ENCODE measurements around the gene SEPTIN11. TPM values are rescaled to one million over a fixed set of nuclear protein-coding genes. Genes with fewer than 3 reads are reported as not detected.

Gene SEPTIN11
- total and polyA plus RNA-seq, 9 of the 15 experiments (the other 6 are each of a cell fraction or from before 2014, with no cell fraction given): 25.7 to 142 (median 84.3) TPM

DNA sequence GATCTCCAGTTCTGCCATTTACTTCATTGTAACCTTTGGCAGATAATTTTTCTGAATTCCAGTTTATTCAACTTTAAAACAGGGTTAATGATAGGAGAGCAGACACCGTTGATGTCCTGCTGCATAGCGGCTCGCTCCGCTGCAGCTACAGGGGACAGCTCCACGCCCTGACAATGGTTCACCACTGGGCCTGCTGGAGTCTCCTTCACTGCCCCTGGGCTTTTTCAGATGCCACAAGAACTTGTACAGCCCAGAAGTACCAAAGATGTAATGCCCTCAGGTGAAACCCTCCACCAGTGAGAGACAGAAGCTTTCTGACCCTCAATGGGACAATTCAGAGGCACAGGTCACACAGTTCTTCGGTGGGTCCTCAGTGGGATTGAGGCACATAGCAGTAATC is 22.7 kb upstream of the SEPTIN11 start (continued):
- TF ChIP-seq, protein P1, sequence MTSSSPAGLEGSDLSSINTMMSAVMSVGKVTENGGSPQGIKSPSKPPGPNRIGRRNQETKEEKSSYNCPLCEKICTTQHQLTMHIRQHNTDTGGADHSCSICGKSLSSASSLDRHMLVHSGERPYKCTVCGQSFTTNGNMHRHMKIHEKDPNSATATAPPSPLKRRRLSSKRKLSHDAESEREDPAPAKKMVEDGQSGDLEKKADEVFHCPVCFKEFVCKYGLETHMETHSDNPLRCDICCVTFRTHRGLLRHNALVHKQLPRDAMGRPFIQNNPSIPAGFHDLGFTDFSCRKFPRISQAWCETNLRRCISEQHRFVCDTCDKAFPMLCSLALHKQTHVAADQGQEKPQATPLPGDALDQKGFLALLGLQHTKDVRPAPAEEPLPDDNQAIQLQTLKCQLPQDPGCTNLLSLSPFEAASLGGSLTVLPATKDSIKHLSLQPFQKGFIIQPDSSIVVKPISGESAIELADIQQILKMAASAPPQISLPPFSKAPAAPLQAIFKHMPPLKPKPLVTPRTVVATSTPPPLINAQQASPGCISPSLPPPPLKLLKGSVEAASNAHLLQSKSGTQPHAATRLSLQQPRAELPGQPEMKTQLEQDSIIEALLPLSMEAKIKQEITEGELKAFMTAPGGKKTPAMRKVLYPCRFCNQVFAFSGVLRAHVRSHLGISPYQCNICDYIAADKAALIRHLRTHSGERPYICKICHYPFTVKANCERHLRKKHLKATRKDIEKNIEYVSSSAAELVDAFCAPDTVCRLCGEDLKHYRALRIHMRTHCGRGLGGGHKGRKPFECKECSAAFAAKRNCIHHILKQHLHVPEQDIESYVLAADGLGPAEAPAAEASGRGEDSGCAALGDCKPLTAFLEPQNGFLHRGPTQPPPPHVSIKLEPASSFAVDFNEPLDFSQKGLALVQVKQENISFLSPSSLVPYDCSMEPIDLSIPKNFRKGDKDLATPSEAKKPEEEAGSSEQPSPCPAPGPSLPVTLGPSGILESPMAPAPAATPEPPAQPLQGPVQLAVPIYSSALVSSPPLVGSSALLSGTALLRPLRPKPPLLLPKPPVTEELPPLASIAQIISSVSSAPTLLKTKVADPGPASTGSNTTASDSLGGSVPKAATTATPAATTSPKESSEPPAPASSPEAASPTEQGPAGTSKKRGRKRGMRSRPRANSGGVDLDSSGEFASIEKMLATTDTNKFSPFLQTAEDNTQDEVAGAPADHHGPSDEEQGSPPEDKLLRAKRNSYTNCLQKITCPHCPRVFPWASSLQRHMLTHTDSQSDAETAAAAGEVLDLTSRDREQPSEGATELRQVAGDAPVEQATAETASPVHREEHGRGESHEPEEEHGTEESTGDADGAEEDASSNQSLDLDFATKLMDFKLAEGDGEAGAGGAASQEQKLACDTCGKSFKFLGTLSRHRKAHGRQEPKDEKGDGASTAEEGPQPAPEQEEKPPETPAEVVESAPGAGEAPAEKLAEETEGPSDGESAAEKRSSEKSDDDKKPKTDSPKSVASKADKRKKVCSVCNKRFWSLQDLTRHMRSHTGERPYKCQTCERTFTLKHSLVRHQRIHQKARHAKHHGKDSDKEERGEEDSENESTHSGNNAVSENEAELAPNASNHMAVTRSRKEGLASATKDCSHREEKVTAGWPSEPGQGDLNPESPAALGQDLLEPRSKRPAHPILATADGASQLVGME (CRISPR knock-in tag; IDR thresholded peaks at IDR 0.05): no peak
- no peak for TF ChIP-seq ZNF274 (IDR thresholded peaks at IDR 0.05; ENCODE audit: borderline replicate concordance, low read depth, low read length)
- TF ChIP-seq THRB (CRISPR knock-in tag; conservative IDR thresholded peaks at IDR 0.05): no peak
- no peak for TF ChIP-seq HNRNPK (IDR thresholded peaks at IDR 0.05; ENCODE audit: low read depth, low read length, poor library complexity, severe bottlenecking)
- TF ChIP-seq, protein P2, sequence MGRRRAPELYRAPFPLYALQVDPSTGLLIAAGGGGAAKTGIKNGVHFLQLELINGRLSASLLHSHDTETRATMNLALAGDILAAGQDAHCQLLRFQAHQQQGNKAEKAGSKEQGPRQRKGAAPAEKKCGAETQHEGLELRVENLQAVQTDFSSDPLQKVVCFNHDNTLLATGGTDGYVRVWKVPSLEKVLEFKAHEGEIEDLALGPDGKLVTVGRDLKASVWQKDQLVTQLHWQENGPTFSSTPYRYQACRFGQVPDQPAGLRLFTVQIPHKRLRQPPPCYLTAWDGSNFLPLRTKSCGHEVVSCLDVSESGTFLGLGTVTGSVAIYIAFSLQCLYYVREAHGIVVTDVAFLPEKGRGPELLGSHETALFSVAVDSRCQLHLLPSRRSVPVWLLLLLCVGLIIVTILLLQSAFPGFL (CRISPR knock-in tag; IDR thresholded peaks at IDR 0.05): no peak
- TF ChIP-seq MYC (IDR thresholded peaks at IDR 0.05; ENCODE audit: low read depth, low read length): no peak
- no peak for TF ChIP-seq MYC (CRISPR knock-in tag; IDR thresholded peaks at IDR 0.05; ENCODE audit: borderline replicate concordance, low read depth)
- TF ChIP-seq NFIC (IDR thresholded peaks at IDR 0.05): no peak
- no peak for TF ChIP-seq ZNF316 (IDR thresholded peaks at IDR 0.05)
- TF ChIP-seq GATAD2A (IDR thresholded peaks at IDR 0.05): no peak
- TF ChIP-seq MAX (CRISPR knock-in tag; IDR thresholded peaks at IDR 0.05): no peak
